GM21360 (cell line): ENCODE measurements around the gene SFT2D3.

Experiments
- ATAC-seq: cut with Tn5 transposase; IDR thresholded peaks from one replicate; pipeline ENCODE4 v1.9.1; 2021; ENCODE audit warnings: mild to moderate bottlenecking, moderate library complexity; ENCODE audit not compliant: unreplicated experiment

SFT2D3 gene

GRCh38 chr2:127706215-127706990, 5.1 kb downstream of the SFT2D3 start:
- ATAC-seq, result no peak

GRCh38 chr2:127707890-127708648, 6.8 kb downstream of the SFT2D3 start:
- ATAC-seq, result no peak

GRCh38 chr2:127709336-127709735, 8.0 kb downstream of the SFT2D3 start:
- no peak for ATAC-seq

- no peak for ATAC-seq
Observed at GRCh38 chr2:127712999-127713398, 11.7 kb downstream of the SFT2D3 start.

GRCh38 chr2:127713562-127713961, 12.3 kb downstream of the SFT2D3 start:
- no peak for ATAC-seq

- no peak for ATAC-seq
Observed at GRCh38 chr2:127715778-127716449, 14.6 kb downstream of the SFT2D3 start.

GRCh38 chr2:127718271-127718670, 17.0 kb downstream of the SFT2D3 start:
- ATAC-seq, result no peak

GRCh38 chr2:127719301-127720218, 18.3 kb downstream of the SFT2D3 start:
- no peak for ATAC-seq

- ATAC-seq, result no peak
Observed at GRCh38 chr2:127721311-127721977, 20.1 kb downstream of the SFT2D3 start.

GRCh38 chr2:127721978-127722355, 20.7 kb downstream of the SFT2D3 start:
- no peak for ATAC-seq

- no peak for ATAC-seq
Observed at GRCh38 chr2:127722807-127723206, 21.5 kb downstream of the SFT2D3 start.

- no peak for ATAC-seq
Observed at GRCh38 chr2:127726158-127726880, 25.0 kb downstream of the SFT2D3 start.

GRCh38 chr2:127733113-127733815, 32.0 kb downstream of the SFT2D3 start:
- ATAC-seq, result no peak

GRCh38 chr2:127733816-127734537, 32.7 kb downstream of the SFT2D3 start:
- no peak for ATAC-seq

GRCh38 chr2:127735044-127735443, 33.7 kb downstream of the SFT2D3 start:
- ATAC-seq, result no peak

GRCh38 chr2:127735537-127736399, 34.5 kb downstream of the SFT2D3 start:
- ATAC-seq, result no peak

GRCh38 chr2:127737892-127738291, 36.6 kb downstream of the SFT2D3 start:
- no peak for ATAC-seq
